Activated T-cell treated with anti-CD3 and anti-CD28 coated beads for 24 hours (primary cell): ENCODE measurements around the gene MACROD2.

Experiments used
- DNase-seq: peaks from one replicate; pipeline ENCODE4 v3.0.0-alpha.2; 2020; ENCODE audit warnings: low read depth

MACROD2 gene

GRCh38 chr20:15818651-15819071 is 1823.3 kb downstream of the MACROD2 start:
- DNase-seq = no peak

DNA sequence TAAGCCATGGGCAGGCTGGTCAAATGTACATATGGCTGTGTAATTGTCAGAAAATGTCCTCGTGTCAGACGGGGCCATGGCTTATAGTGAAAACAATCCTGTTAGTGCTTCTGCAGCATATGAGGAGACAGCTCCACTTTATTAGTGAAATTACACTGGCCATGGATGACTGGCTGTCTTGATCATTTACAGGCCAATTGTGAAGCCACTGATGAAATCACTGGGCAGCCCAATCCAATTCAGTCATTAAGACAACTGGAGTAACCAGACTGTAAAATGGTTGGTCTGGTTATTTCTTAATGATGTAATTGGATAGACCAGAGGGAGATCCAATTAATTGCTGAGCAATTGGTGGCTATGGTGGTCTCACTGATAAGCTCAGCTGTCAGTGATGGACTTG is 1828.4 kb downstream of the MACROD2 start:
- no peak for DNase-seq

DNA sequence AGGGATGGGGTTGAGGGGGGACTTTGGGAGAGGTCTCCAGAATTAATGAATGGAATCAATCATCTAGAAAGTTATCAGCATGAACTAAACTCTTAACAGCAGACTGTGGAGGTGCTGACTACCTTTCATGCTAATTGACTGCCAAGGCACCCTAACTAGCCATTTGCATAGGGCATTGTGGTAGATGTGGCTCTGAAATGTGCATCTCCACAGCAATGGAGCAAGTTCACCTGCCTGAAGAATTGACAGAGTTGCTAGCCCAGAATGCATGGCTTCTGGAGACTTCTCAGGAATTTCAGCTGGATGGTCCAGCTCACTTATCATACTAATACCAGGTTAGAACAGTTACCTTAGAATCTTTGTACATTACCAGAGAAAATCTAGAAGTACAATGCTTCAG is 1832.3 kb downstream of the MACROD2 start:
- no peak for DNase-seq

- no peak for DNase-seq
Observed at GRCh38 chr20:15831201-15831600, 1835.9 kb downstream of the MACROD2 start.

DNA sequence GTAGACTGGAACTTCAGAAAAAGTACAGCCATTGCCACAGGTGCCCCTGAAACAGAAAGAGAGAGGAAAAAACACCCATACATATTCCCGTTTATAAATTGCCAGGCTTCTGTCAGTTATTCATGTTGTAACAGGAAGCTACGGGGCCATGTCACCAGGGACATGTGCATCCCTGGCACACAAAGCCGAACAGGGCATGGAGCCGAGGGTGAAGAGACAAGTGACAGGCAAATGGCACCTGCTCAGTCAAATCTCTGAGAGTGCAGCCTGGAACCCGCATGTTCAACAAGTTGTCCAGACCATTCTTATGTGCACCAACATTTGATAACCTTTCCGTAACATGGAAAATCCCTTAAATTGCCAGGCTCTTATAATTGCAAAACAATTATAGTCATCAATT is 1837.2 kb downstream of the MACROD2 start:
- no peak for DNase-seq

- no peak for DNase-seq
Observed at GRCh38 chr20:15834857-15835256, 1839.5 kb downstream of the MACROD2 start.

DNA sequence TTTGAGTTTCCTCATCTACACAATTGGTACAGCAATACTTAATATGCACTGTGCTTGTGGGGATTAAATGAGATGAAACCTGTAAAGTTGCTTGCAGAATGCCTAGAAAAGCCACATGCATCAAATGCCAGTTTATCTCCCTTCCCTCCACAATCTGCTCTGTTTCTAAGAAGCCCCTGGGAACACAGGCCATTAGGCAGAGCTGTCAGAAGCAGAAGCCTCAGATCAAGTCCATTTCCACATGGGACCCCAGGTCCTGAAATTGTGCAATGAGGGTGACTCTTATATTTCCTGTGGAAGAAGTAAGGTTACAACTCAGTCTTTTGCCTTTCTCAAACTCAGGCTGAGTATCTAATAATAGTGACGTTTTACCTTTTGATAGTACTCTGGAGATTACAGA is 1840.5 kb downstream of the MACROD2 start:
- no peak for DNase-seq

DNA sequence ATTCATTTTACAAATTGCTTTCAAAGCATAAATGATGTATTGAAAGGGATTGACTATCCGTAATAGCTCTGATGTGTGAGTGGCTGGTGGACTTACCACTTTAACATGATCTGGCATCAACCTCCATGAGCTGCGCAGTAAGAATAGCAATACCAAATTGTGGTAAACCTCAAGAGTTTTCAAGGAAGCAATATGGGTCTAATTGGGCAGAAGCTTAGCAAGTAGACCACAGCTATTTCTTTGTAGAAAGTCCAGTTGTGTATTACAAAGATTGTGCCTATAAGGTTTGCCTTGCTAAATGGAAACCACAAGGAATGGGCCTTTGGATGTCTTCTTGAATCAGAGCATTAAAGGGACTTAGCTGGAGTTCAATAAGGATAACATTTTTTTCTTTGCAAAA is 1841.3 kb downstream of the MACROD2 start:
- no peak for DNase-seq

GRCh38 chr20:15837563-15837962 is 1842.2 kb downstream of the MACROD2 start:
- DNase-seq = no peak

- no peak for DNase-seq
Observed at GRCh38 chr20:15838466-15838865, 1843.2 kb downstream of the MACROD2 start.

- DNase-seq = no peak
Observed at GRCh38 chr20:15840636-15841301, 1845.5 kb downstream of the MACROD2 start.

GRCh38 chr20:15842872-15843271 is 1847.6 kb downstream of the MACROD2 start:
- no peak for DNase-seq

DNA sequence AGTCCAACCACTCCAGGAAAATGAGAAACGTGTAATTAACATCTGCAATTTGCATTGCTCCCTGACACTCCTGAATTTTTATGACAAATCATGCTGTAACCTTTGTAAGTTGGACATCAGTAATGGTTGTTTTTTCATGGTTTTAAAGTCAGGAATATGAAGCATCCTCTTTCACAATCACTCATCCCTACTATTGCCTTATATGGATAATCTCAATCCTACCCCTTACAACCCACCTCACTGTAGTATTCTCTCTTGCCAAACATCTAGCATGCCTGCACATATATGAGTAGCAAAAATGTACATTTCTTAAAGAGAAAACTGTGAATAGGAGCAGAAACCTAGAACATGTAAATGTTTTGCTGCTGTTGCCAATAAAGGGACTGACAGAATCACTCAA is 1848.5 kb downstream of the MACROD2 start:
- DNase-seq = no peak

DNA sequence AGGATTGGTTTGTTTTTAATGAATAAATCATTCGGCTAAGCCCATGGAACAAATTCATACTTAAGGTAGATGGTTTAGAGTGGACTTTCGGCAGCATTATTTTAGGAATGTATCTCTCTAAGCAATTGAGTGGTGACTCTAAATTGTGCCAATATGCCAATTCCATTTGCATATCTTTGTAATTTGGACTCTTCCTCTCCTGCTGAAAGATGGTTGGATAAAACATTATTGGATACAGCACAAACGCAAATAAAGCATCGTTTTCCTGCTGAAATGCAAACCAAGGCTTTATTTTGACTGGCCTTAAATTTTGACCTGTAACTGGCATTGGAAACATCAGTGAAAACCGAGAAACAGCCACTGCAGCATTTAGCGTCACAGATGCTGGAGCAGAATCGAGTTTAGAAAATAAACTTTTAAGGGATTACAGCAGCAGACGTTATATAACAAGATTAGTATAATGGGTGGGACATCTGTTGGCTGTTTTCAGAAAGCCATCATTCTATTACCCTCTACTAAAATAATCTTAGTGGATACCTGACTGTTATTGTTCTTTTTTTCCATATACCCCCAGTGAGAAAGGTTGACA is 1852.0 kb downstream of the MACROD2 start:
- DNase-seq = no peak

DNA sequence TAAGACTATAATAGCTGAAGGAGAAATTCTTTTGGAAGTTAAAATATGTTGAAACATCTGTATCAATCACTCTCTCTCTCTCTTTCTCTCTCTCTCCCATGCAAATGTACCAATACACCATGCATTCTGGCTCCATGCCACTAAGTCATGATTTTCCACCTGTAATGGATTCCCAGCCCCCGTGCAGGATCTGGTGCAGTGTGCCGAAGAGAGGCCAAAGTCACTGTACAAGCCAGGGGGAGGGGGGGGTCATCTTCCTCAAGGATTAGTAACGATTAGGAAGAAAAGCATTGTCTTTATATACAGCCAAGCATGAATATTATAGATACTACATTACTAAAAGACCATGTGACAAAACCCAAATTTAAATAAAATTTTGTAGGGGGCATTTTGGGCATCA is 1852.8 kb downstream of the MACROD2 start:
- no peak for DNase-seq

GRCh38 chr20:15848995-15849610 is 1853.8 kb downstream of the MACROD2 start:
- DNase-seq = no peak

DNA sequence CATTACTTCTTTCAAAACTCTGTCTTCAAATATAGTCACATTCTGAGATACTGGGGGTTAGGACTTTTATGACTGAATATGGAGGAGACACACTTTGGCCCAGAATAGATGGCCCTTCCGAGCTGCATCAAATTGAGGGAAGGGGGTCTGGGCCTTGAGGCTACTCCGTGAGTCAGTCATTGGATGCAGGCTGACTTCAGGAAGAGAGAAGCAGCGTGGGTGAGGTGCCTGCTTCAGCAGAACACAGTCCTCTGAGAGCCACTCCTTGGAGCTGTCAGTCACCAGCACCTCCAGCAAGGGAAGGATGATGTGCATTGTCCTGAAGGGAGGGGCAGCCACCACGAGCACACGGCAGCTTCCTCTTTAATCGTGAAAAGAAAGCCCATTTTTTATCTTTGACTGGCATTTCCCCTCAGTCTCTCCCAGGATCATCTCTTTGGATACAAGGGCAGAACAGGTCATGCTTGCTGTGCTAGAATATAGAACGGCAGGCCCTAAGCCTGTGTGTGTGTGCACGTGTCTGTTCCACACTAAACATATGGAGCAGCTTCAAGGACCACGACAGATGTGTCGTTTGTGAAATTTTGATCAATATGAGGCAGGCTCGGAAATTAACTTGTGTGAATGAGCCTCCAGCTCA is 1856.4 kb downstream of the MACROD2 start:
- no peak for DNase-seq

GRCh38 chr20:15854911-15855310 is 1859.6 kb downstream of the MACROD2 start:
- DNase-seq = no peak

DNA sequence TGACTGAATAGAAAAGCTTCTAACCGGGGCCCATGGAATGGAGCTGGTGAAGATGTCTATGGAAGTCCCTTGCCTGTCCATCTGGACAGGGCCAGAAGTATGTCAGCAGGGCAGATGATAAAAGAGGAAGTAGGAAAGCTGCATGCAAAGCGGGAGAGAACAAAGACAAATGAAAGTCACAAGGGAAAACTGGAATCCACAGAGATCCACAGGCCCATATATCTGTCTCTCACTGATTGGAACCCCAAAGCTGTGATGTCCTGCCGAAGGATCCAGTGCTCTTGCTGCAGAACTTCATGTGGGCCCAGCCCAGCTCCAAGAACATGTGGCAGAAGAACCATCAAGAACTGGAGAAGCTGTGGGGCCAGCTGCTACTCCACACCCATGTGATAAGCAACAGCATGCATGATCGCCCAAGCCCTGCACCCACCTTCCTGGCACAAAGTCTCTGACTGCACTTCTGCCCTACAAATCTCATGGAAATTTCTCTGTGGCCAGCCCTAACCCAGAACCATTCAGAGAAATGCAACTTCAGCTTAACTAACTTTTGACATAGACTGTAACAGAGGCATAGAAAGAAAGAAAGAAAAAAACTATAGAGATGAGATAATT is 1862.0 kb downstream of the MACROD2 start:
- DNase-seq = no peak

DNA sequence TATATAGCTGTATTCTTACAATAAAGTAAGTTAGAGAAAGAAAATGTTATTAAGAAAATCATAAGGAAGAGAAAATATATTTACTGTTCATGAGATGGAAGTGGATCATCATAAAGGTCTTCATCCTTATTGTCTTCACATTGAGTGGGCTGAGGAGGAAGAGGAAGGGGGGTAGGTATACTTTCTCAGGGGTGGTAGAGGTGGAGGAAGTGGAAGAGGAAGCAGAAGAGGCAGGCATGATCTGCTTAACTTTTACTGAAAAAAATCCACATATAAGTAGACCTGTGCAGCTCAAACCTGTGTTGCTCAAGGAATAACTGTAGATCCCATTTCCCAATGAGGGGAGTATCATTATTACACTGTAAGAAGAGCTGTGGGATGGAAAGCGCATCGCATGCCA is 1863.7 kb downstream of the MACROD2 start:
- no peak for DNase-seq

- DNase-seq = no peak
Observed at GRCh38 chr20:15860850-15861249, 1865.5 kb downstream of the MACROD2 start.

DNA sequence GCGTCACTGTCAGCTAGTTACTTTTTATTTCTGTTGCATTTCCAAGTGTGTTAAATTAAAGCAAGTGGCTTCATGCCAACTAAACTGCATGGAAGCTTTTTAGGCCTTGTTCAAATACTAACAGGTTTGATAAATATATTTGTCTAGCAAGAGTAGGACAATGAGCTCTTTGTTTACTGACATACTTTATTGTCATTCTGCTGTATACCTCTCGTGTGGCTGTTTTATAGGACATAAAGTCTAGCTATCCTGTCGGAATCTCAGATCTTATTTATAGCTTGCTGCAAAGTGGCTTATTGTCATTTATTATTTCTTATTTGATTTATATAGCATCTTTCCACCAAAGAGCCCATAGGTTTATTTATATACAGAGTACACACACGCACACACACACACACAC is 1866.9 kb downstream of the MACROD2 start:
- DNase-seq = no peak

- no peak for DNase-seq
Observed at GRCh38 chr20:15863735-15864134, 1868.4 kb downstream of the MACROD2 start.
